HepG2 (cell line): ENCODE results near the gene OR2A5. TPM values are rescaled to one million over a fixed set of nuclear protein-coding genes. Genes with fewer than 3 reads are reported as not detected.

Source experiments
- ATAC-seq: fragments of 200-7000 bp; cut with Tn5 transposase; 3 replicates; pipeline ENCODE4 v1.9.1; 2020; ENCODE audit warnings: mild to moderate bottlenecking, moderate library complexity
- BruUV-seq: library from RNA; stranded (reverse); fragments of 400-500 nt; replicated peaks from 2 replicates; lab custom pipeline; 2021; lab: Mats Ljungman, UMichigan
- CTCF ChIA-PET: fragments of 300-600 bp; formaldehyde crosslinking; extraction: SDS; loops from one replicate; lab custom pipeline; 2021; ENCODE audit warnings: low total read pairs, inconsistent platforms, low intra/inter-chr PET ratio; lab: Yijun Ruan, JAX
- POLR2A ChIA-PET: fragments of 350-600 bp; sonication (Branson Sonifier 250); formaldehyde crosslinking; loops from one replicate; lab custom pipeline; 2020; ENCODE audit warnings: antibody characterized with exemption, inconsistent platforms; lab: Yijun Ruan, JAX
- DNase-seq: peaks from one replicate; pipeline ENCODE4 v3.0.0-alpha.2; 2015; ENCODE audit warnings: low spot score
- FAIRE-seq: peaks from 3 replicates; lab custom pipeline; 2011; peaks lifted over from hg19 to GRCh38; lab: Jason Lieb, UNC
- H2AFZ ChIP-seq: one replicate; pipeline ENCODE4 v1.6.1; 2011; ENCODE audit warnings: low read length, inconsistent platforms
- H3K27ac ChIP-seq: fragments of 300-600 bp; 3 replicates; pipeline ENCODE4 v1.8.0; 2011; ENCODE audit warnings: mixed run types, mild to moderate bottlenecking, mixed read lengths, low read length, inconsistent platforms; ENCODE audit not compliant: insufficient read depth; ENCODE audit errors: extremely low read length
- H3K27me3 ChIP-seq, 2 experiments: fragments of 200-600 bp in 1 of 2; 2 replicates in 1 of 2; 3 replicates in 1 of 2; pipeline versions ENCODE4 v1.6.0 to v1.8.0; 2011; ENCODE audit warnings: low read length in 2 of 2, mild to moderate bottlenecking in 2 of 2, moderate library complexity in 2 of 2, inconsistent platforms in 1 of 2; ENCODE audit not compliant: insufficient read depth in 2 of 2, control insufficient read depth in 1 of 2
- H3K36me3 ChIP-seq, 2 experiments: fragments of 200-600 bp in 1 of 2; replicated peaks in 1 of 2; 2 replicates in 1 of 2; 3 replicates in 1 of 2; pipeline versions ENCODE4 v1.5.1 to v1.8.0; 2011; ENCODE audit warnings: low read length in 2 of 2, inconsistent platforms in 1 of 2; ENCODE audit not compliant: insufficient read depth in 2 of 2, control insufficient read depth in 1 of 2
- H3K4me1 ChIP-seq: 2 replicates; pipeline ENCODE4 v1.5.1; 2012; ENCODE audit warnings: low read length, inconsistent platforms; ENCODE audit not compliant: insufficient read depth
- H3K4me2 ChIP-seq: 2 replicates; pipeline ENCODE4 v1.6.0; 2011; ENCODE audit warnings: low read depth, low read length, inconsistent platforms
- H3K4me3 ChIP-seq, 3 experiments: fragments of 200-600 bp in 1 of 3; sonication (generic), shearing (Covaris generic) in 1 of 3; replicated peaks in 1 of 3; 2 replicates each; pipeline ENCODE4 v1.5.1; 2011 to 2016; ENCODE audit warnings: low read length in 3 of 3, inconsistent platforms in 2 of 3, low read depth in 2 of 3, mild to moderate bottlenecking in 2 of 3, control low read depth in 1 of 3, mixed read lengths in 1 of 3; ENCODE audit not compliant: insufficient read depth in 1 of 3
- H3K79me2 ChIP-seq: one replicate; pipeline ENCODE4 v1.6.1; 2011; ENCODE audit warnings: low read length, inconsistent platforms; ENCODE audit not compliant: insufficient read depth
- H3K9ac ChIP-seq: 2 replicates; pipeline ENCODE4 v1.6.0; 2011; ENCODE audit warnings: mild to moderate bottlenecking, low read depth, low read length, inconsistent platforms; ENCODE audit not compliant: insufficient read depth
- H3K9me3 ChIP-seq: 2 replicates; pipeline ENCODE4 v1.5.1; 2012; ENCODE audit warnings: mild to moderate bottlenecking, low read length
- H4K20me1 ChIP-seq: 2 replicates; pipeline ENCODE4 v1.6.0; 2011; ENCODE audit warnings: inconsistent platforms, mild to moderate bottlenecking, low read length, moderate library complexity; ENCODE audit not compliant: insufficient read depth
- ADNP ChIP-seq: sonication (generic); formaldehyde crosslinking; IDR thresholded peaks from 2 replicates; pipeline ENCODE4 v1.4.0; 2020; ENCODE audit warnings: missing genetic modification reagents
- FUBP1 ChIP-seq: sonication (generic); formaldehyde crosslinking; IDR thresholded peaks from 2 replicates; pipeline ENCODE4 v1.5.1; 2020; ENCODE audit warnings: missing genetic modification reagents, mild to moderate bottlenecking, borderline replicate concordance
- MXI1 ChIP-seq: IDR thresholded peaks from 3 replicates; pipeline ENCODE4 v1.6.1; 2012; ENCODE audit warnings: low read depth, low read length, inconsistent platforms, borderline replicate concordance
- NCOA2 ChIP-seq: sonication (generic); formaldehyde crosslinking; IDR thresholded peaks from 2 replicates; pipeline ENCODE4 v1.8.0; 2022; ENCODE audit warnings: inconsistent platforms
- NFE2L2 ChIP-seq: fragments of 150-350 bp; IDR thresholded peaks from 2 replicates; pipeline ENCODE4 v1.6.1; 2014; ENCODE audit warnings: low read length
- PRMT3 ChIP-seq: sonication (generic); formaldehyde crosslinking; IDR thresholded peaks from 2 replicates; pipeline ENCODE4 v1.8.1; 2022; ENCODE audit warnings: low read depth, mild to moderate bottlenecking, moderate library complexity, missing genetic modification reagents, borderline replicate concordance
- XBP1 ChIP-seq: sonication (generic); formaldehyde crosslinking; IDR thresholded peaks from 2 replicates; pipeline ENCODE4 v1.5.0; 2020; ENCODE audit warnings: missing genetic modification reagents
- ZBTB26 ChIP-seq: IDR thresholded peaks from 2 replicates; pipeline ENCODE4 v1.6.1; 2016; ENCODE audit warnings: missing compliant biosample characterization, missing genetic modification reagents, borderline replicate concordance
- ZBTB46 ChIP-seq: sonication (generic); formaldehyde crosslinking; IDR thresholded peaks from 2 replicates; pipeline ENCODE4 v1.4.0; 2020; ENCODE audit warnings: mild to moderate bottlenecking, missing genetic modification reagents, borderline replicate concordance
- ZMAT5 ChIP-seq: sonication (generic); formaldehyde crosslinking; IDR thresholded peaks from 2 replicates; pipeline ENCODE4 v1.5.0; 2020; ENCODE audit warnings: mild to moderate bottlenecking, low read depth, missing genetic modification reagents, borderline replicate concordance
- ZNF687 ChIP-seq: sonication (generic); formaldehyde crosslinking; IDR thresholded peaks from 2 replicates; pipeline ENCODE4 v1.5.1; 2020; ENCODE audit warnings: mild to moderate bottlenecking, missing genetic modification reagents, moderate library complexity
- ZNF772 ChIP-seq: sonication (generic); formaldehyde crosslinking; IDR thresholded peaks from 2 replicates; pipeline ENCODE4 v1.5.0; 2020; ENCODE audit warnings: mild to moderate bottlenecking, missing genetic modification reagents
- ZNF883 ChIP-seq: sonication (generic); formaldehyde crosslinking; IDR thresholded peaks from 2 replicates; pipeline ENCODE4 v1.5.1; 2020; ENCODE audit warnings: mild to moderate bottlenecking, missing genetic modification reagents; ENCODE audit errors: not compliant biosample characterization
- WGBS: methylation state at CpG from one replicate; pipeline ENCODE4 v1.1.6; 2017; ENCODE audit warnings: low lambda C conversion rate; 5-methylcytosine and 5-hydroxymethylcytosine counted together
- in situ Hi-C: cut with HindIII; loops from 2 replicates; pipeline ENCODE4 v1.10.0; 2017; ENCODE audit warnings: low pct_unique_long_range_greater_than_20kb; ENCODE audit not compliant: extremely low pct_ligation_motif_present
- intact Hi-C: fragments of 100-400 bp; cut with micrococcal nuclease; formaldehyde crosslinking; loops from one replicate; pipeline ENCODE4 v1.10.0; 2022; ENCODE audit not compliant: unreplicated experiment
- polyA plus RNA-seq, 8 experiments: library from polyadenylated mRNA; depleted of rRNA in 3 of 8; stranded (reverse) in 7 of 8; unstranded in 1 of 8; fragments of >200 nt; fragmentation: Illumina TruSeq in 4 of 8; extraction: Trizol in 4 of 8; gene quantifications; 2 replicates each; pipeline versions ENCODE4 v1.2.1 to v1.2.3, GENCODE V29; 2011 to 2016; ENCODE audit warnings: low read depth in 4 of 8, missing spikeins in 1 of 8, mixed read lengths in 1 of 8; ENCODE audit not compliant: insufficient read depth in 1 of 8
- total RNA-seq, 5 experiments: library from RNA; depleted of rRNA; stranded (reverse); fragments of >200 nt; fragmentation: Illumina TruSeq; extraction: Trizol; gene quantifications; 2 replicates each; pipeline ENCODE4 v1.2.3, GENCODE V29; 2016; ENCODE audit warnings: low read depth in 1 of 5

Gene OR2A5
- total and polyA plus RNA-seq, 2 of the 13 experiments (the other 11 are each of a cell fraction or from before 2014, with no cell fraction given), result not detected

- TF ChIP-seq ZNF883 (CRISPR knock-in tag), result no peak
These were observed 25.4 kb upstream of the OR2A5 start (continued) for GRCh38 chr7:144023171-144023827.

- intact Hi-C loops, result no loop called here
- H3K36me3 ChIP-seq, result no peaks in the 10 kb centered on the region
- H3K4me3 ChIP-seq, result no peak overlapping the region
- ChIA-PET CTCF (no interaction called here), POLR2A (no interaction called here)
- 29% methylated on average over 3 of the region's 3 CpGs for WGBS
- in situ Hi-C loops, result no loop called here
- BruUV-seq, result no TSS peak
- ATAC-seq (no peak), DNase-seq (no peak), FAIRE-seq (no peak)
- H3K4me1 ChIP-seq, result no peaks in the 10 kb centered on the region
- H3K9ac ChIP-seq, result no peak overlapping the region
- no peak overlapping the region for H2AFZ ChIP-seq
- H3K9me3 ChIP-seq, result no peaks in the 10 kb centered on the region
- no peak overlapping the region for H3K4me2 ChIP-seq
- no peaks in the 10 kb centered on the region for H3K79me2 ChIP-seq
- no peaks in the 10 kb centered on the region for H4K20me1 ChIP-seq
- H3K27me3 ChIP-seq, result no peaks in the 10 kb centered on the region
- H3K27ac ChIP-seq, result no peak overlapping the region
- no peak for TF ChIP-seq MXI1
- no peak for TF ChIP-seq ZNF772 (CRISPR knock-in tag)
- TF ChIP-seq NFE2L2, result no peak
- TF ChIP-seq ZMAT5 (CRISPR knock-in tag), result no peak
- TF ChIP-seq NCOA2, result no peak
- no peak for TF ChIP-seq ZBTB46 (CRISPR knock-in tag)
- no peak for TF ChIP-seq ZBTB26 (CRISPR knock-in tag)
- no peak for TF ChIP-seq ZNF687
- no peak for TF ChIP-seq XBP1
- no peak for TF ChIP-seq FUBP1 (CRISPR knock-in tag)
- TF ChIP-seq ADNP (CRISPR knock-in tag), result no peak
- no peak for TF ChIP-seq PRMT3 (CRISPR knock-in tag)
These were observed 24.5 kb upstream of the OR2A5 start for GRCh38 chr7:144024213-144024612.
